KG1 (cell line): ENCODE measurements around the gene PDZD2.

Experiments used
- DNase-seq: peaks from one replicate; lab custom pipeline; 2025; lab: John Stamatoyannopoulos, UW

The PDZD2 gene

GRCh38 chr5:32144378-32145207, 505.7 kb downstream of the PDZD2 start:
- no peak for DNase-seq

DNA sequence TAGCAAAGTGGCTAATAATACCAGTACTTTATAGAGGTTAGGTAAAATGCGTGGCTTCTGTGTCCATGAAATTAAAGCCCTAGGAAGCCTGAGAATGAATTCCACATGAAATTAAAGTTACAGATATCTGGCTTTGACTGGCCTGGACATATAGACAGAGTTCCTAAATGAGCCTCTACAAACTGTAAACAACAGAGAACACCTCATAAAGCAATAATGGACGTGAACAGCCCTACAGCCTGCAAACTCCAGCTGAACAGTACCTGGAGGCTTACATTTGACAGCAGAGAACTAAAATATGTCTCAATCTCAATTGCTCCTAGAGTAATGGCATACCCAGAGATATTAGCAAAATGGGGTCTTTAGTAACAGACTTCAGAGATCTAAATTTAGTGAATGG, 506.4 kb downstream of the PDZD2 start:
- no peak for DNase-seq

- no peak for DNase-seq
Measured at GRCh38 chr5:32147236-32147635, 508.3 kb downstream of the PDZD2 start.

GRCh38 chr5:32147959-32148358, 509.0 kb downstream of the PDZD2 start:
- DNase-seq: no peak

- no peak for DNase-seq
Measured at GRCh38 chr5:32150366-32150765, 511.4 kb downstream of the PDZD2 start.

- no peak for DNase-seq
Measured at GRCh38 chr5:32151198-32151597, 512.3 kb downstream of the PDZD2 start.

DNA sequence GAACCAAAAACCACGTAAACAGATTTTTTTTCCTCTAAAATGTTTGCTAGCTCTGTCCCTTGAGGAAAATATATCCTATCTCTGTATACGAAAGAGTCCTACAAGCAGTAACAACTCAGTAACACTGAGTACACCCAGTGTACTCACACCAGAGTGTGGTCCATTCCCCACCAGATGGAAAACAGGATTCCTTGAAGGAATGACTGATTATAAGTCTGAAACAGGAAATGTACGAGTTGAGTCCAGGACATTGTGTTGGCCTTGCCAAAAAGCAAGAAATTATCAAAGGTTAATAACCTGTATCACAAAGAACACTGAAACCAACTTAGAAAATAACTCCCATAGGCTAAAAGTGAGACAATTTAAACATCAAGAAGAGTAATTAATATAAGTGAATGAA, 514.8 kb downstream of the PDZD2 start:
- no peak for DNase-seq

DNA sequence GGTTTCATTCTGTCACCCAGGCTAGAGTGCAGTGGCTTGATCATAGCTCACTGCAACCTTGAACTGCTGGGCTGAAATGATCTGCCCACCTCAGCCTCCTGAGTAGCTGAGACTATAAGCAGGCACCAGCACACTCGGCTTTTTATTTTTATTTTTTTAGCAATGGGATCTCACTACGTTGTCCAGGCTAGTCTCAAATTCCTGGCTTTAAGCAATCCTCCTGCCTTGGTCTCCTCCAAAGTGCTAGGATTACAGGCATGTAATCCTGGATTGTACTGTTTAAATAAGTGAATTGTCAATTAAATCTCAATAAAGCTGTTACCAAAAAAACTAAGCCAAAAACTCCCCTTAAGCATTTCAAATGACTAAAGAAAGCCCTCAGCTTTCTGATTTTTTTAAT, 516.3 kb downstream of the PDZD2 start:
- DNase-seq: no peak

- no peak for DNase-seq
Measured at GRCh38 chr5:32156635-32157034, 517.7 kb downstream of the PDZD2 start.

- DNase-seq: no peak
Measured at GRCh38 chr5:32157078-32157477, 518.1 kb downstream of the PDZD2 start.

DNA sequence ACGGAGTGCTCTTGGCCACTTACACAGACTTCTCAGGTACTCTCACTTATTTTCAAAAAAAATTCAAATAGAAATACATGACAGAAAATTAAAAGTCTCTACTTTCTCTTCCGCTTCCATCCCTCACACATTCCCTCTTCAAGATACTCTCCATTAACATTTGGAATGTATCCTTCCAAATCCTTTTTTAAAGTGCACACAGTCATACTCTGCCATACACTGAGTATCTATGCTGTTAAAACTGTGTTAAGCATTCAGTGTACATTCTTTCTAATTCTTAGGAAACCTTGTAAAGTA, 519.7 kb downstream of the PDZD2 start:
- no peak for DNase-seq

- no peak for DNase-seq
Measured at GRCh38 chr5:32159328-32160072, 520.6 kb downstream of the PDZD2 start.

GRCh38 chr5:32160228-32160627, 521.3 kb downstream of the PDZD2 start:
- no peak for DNase-seq
